SU-DHL-6 (cell line): ENCODE results near the gene ADAM10.

Experiments
- H2AFZ ChIP-seq: fragments of 200-600 bp; sonication (generic); 2 replicates; pipeline ENCODE4 v1.6.1; 2014; ENCODE audit warnings: low read depth, mild to moderate bottlenecking, moderate library complexity, mixed read lengths, antibody characterized with exemption, low read length; ENCODE audit not compliant: severe bottlenecking
- H3F3A ChIP-seq: fragments of 200-600 bp; shearing (Covaris generic); 2 replicates; pipeline ENCODE4 v1.6.0; 2016; ENCODE audit warnings: antibody characterized with exemption, mild to moderate bottlenecking; ENCODE audit not compliant: insufficient read depth
- H3K27ac ChIP-seq: fragments of 200-600 bp; sonication (generic); 2 replicates; pipeline ENCODE4 v1.5.1; 2016; ENCODE audit warnings: low read depth, mild to moderate bottlenecking, low read length, moderate library complexity, mixed read lengths
- H3K27me3 ChIP-seq: fragments of 200-600 bp; sonication (generic), shearing (Covaris generic); 2 replicates; pipeline ENCODE4 v1.6.0; 2014; ENCODE audit warnings: mild to moderate bottlenecking, low read length
- H3K36me3 ChIP-seq: fragments of 200-600 bp; sonication (generic); 2 replicates; pipeline ENCODE4 v1.6.1; 2014; ENCODE audit warnings: mild to moderate bottlenecking, low read length, mixed read lengths
- H3K4me2 ChIP-seq: fragments of 300-600, 200-600 bp; shearing (Covaris generic), sonication (generic); 2 replicates; pipeline ENCODE4 v1.6.0; 2014; ENCODE audit warnings: low read length, low read depth, mild to moderate bottlenecking; ENCODE audit not compliant: poor library complexity, severe bottlenecking
- H3K4me3 ChIP-seq: fragments of 200-600 bp; sonication (generic); 2 replicates; pipeline ENCODE4 v1.5.1; 2014; ENCODE audit warnings: antibody characterized with exemption, low read length, mild to moderate bottlenecking, mixed read lengths; ENCODE audit not compliant: insufficient read depth, poor library complexity, severe bottlenecking
- H3K79me2 ChIP-seq: fragments of 200-600 bp; sonication (generic); 2 replicates; pipeline ENCODE4 v1.6.1; 2014; ENCODE audit warnings: mild to moderate bottlenecking, low read length, moderate library complexity; ENCODE audit not compliant: insufficient read depth
- H3K9ac ChIP-seq: fragments of 200-600 bp; sonication (generic); 2 replicates; pipeline ENCODE4 v1.7.0; 2014; ENCODE audit warnings: mild to moderate bottlenecking, low read length
- H3K9me2 ChIP-seq: fragments of 200-600 bp; sonication (generic); replicated peaks from 2 replicates; pipeline ENCODE4 v1.6.1; 2014; ENCODE audit warnings: low read length; ENCODE audit not compliant: insufficient read depth
- H3K9me3 ChIP-seq: fragments of 200-600 bp; sonication (generic); 2 replicates; pipeline ENCODE4 v1.6.1; 2014; ENCODE audit warnings: low read length, mixed read lengths; ENCODE audit not compliant: insufficient read depth
- H4K20me1 ChIP-seq: fragments of 200-600 bp; sonication (generic); 2 replicates; pipeline ENCODE4 v1.6.1; 2014; ENCODE audit warnings: low read depth, mild to moderate bottlenecking, antibody characterized with exemption, low read length, moderate library complexity, mixed read lengths
- CTCF ChIP-seq: fragments of 200-600 bp; sonication (generic); IDR thresholded peaks from one replicate; pipeline ENCODE4 v1.5.1; 2017; ENCODE audit warnings: antibody characterized with exemption, mild to moderate bottlenecking, low read length, moderate library complexity; ENCODE audit not compliant: insufficient read depth, poor library complexity, severe bottlenecking
- EZH2phosphoT487 ChIP-seq: fragments of 200-600 bp; sonication (generic), shearing (Covaris generic); conservative IDR thresholded peaks from 2 replicates; pipeline ENCODE4 v1.6.1; 2018; ENCODE audit warnings: mild to moderate bottlenecking, antibody characterized with exemption, low read length, moderate library complexity, mixed read lengths

Gene ADAM10

GRCh38 chr15:58682234-58682633, 67.3 kb downstream of the ADAM10 start:
- Histone ChIP-seq H3K27me3 (no peaks in the 10 kb centered on the region), H3K4me3 (no peak overlapping the region), H3K27ac (no peak overlapping the region), H2AFZ (no peak overlapping the region), H3F3A (peaks cover 4% of the 10 kb centered on the region; the same call in 1 of the 2 replicates), H3K36me3 (0 out of 2 replicates have a peak, but pooled peaks cover 8% of the 10 kb centered on the region), H4K20me1 (peaks cover 4% of the 10 kb centered on the region), H3K9me3 (no peaks in the 10 kb centered on the region), H3K9ac (no peak overlapping the region), H3K9me2 (no peaks in the 10 kb centered on the region), H3K4me2 (no peak overlapping the region), H3K79me2 (peaks cover 19% of the 10 kb centered on the region)
- TF ChIP-seq EZH2phosphoT487: no peak
- no peak for TF ChIP-seq CTCF

- Histone ChIP-seq H3K9me2 (no peaks in the 10 kb centered on the region), H3K27ac (no peak overlapping the region), H3F3A (peaks cover 4% of the 10 kb centered on the region; the same call in 1 of the 2 replicates), H4K20me1 (peaks cover 4% of the 10 kb centered on the region; the same call in 1 of the 2 replicates), H3K4me3 (no peak overlapping the region), H3K9ac (no peak overlapping the region), H3K36me3 (0 out of 2 replicates have a peak, but pooled peaks cover 8% of the 10 kb centered on the region), H3K9me3 (no peaks in the 10 kb centered on the region), H3K27me3 (no peaks in the 10 kb centered on the region), H3K4me2 (no peak overlapping the region), H3K79me2 (no peaks in the 10 kb centered on the region), H2AFZ (no peak overlapping the region)
- no peak for TF ChIP-seq CTCF
- TF ChIP-seq EZH2phosphoT487: no peak
Observed at GRCh38 chr15:58678683-58679082, 70.8 kb downstream of the ADAM10 start.

- H3K4me3 ChIP-seq: no peak overlapping the region
- 0 out of 2 replicates have a peak, but pooled peaks cover 8% of the 10 kb centered on the region for H3K36me3 ChIP-seq
- no peak overlapping the region for H3K4me2 ChIP-seq
- TF ChIP-seq EZH2phosphoT487 (no peak), CTCF (no peak)
- no peaks in the 10 kb centered on the region for H3K79me2 ChIP-seq
- peaks cover 4% of the 10 kb centered on the region; the same call in 1 of the 2 replicates for H3F3A ChIP-seq
- no peak overlapping the region for H2AFZ ChIP-seq
- no peak overlapping the region for H3K9ac ChIP-seq
- peaks cover 4% of the 10 kb centered on the region; the same call in 1 of the 2 replicates for H4K20me1 ChIP-seq
- H3K27ac ChIP-seq: no peak overlapping the region
- no peaks in the 10 kb centered on the region for H3K9me3 ChIP-seq
- H3K27me3 ChIP-seq: no peaks in the 10 kb centered on the region
- no peaks in the 10 kb centered on the region for H3K9me2 ChIP-seq
Observed at GRCh38 chr15:58677426-58677825, 72.1 kb downstream of the ADAM10 start.
